Measurements from ENCODE around the gene SCAPER. TPM values are rescaled to one million over a fixed set of nuclear protein-coding genes. Genes with fewer than 3 reads are reported as not detected.
"Not testable (repeated sequence)": the region's sequence is repeated elsewhere in the genome, so short reads cannot be mapped to it uniquely, and the experiment has no call there.

Gene SCAPER
- total RNA-seq, 1 donor from 2014 or later = 58.0 TPM

DNA sequence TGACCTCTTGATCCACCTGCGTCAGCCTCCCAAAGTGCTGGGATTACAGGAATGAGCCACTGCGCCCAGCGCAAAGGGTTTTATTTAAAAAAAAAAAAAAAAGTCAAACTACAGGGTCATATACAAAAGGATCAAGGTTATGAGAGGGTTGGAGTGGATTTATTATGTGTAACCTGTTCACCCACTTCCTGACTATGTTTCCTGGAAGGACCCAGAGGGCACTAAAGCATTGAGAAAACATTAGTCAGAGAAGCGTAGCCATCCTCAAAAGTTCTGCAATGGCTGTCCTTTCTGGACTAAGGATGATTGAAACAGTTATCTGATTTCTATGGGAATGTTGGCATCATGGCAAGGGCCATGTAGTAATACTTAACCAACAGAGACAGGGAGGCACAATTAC, 7.3 kb upstream of the SCAPER start:
- no peak for DNase-seq
- no peaks in the 10 kb centered on the region for H3K27me3 Mint-ChIP-seq (ENCODE audit: unreplicated experiment)
- TF ChIP-seq, protein P1, sequence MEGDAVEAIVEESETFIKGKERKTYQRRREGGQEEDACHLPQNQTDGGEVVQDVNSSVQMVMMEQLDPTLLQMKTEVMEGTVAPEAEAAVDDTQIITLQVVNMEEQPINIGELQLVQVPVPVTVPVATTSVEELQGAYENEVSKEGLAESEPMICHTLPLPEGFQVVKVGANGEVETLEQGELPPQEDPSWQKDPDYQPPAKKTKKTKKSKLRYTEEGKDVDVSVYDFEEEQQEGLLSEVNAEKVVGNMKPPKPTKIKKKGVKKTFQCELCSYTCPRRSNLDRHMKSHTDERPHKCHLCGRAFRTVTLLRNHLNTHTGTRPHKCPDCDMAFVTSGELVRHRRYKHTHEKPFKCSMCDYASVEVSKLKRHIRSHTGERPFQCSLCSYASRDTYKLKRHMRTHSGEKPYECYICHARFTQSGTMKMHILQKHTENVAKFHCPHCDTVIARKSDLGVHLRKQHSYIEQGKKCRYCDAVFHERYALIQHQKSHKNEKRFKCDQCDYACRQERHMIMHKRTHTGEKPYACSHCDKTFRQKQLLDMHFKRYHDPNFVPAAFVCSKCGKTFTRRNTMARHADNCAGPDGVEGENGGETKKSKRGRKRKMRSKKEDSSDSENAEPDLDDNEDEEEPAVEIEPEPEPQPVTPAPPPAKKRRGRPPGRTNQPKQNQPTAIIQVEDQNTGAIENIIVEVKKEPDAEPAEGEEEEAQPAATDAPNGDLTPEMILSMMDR (IDR thresholded peaks at IDR 0.05; ENCODE audit: partially characterized antibody, unreplicated experiment) = no peak
- H3K27ac Mint-ChIP-seq (ENCODE audit: unreplicated experiment) = no peak overlapping the region
- no peaks in the 10 kb centered on the region for H3K4me1 Mint-ChIP-seq (ENCODE audit: low read depth, unreplicated experiment)
- no peaks in the 10 kb centered on the region for H3K9me3 Mint-ChIP-seq (ENCODE audit: unreplicated experiment)
- no peaks in the 10 kb centered on the region for H3K36me3 Mint-ChIP-seq (ENCODE audit: unreplicated experiment)
- no peak overlapping the region for H3K4me3 Mint-ChIP-seq (ENCODE audit: unreplicated experiment)

GRCh38 chr15:76905855-76906254, 715 bp upstream of the SCAPER start:
- TF ChIP-seq, protein P1 (IDR thresholded peaks at IDR 0.05; ENCODE audit: partially characterized antibody, unreplicated experiment) = no peak
- Mint-ChIP-seq H3K9me3 (ENCODE audit: unreplicated experiment) (peaks cover 6% of the 10 kb centered on the region), H3K36me3 (ENCODE audit: unreplicated experiment) (no peaks in the 10 kb centered on the region), H3K27ac (ENCODE audit: unreplicated experiment) (peak overlapping the region; percentile 96), H3K4me3 (ENCODE audit: unreplicated experiment) (peak overlapping the region; percentile 21), H3K27me3 (ENCODE audit: unreplicated experiment) (peaks cover 5% of the 10 kb centered on the region), H3K4me1 (ENCODE audit: low read depth, unreplicated experiment) (peaks cover 21% of the 10 kb centered on the region)
- DNase-seq = no peak

DNA sequence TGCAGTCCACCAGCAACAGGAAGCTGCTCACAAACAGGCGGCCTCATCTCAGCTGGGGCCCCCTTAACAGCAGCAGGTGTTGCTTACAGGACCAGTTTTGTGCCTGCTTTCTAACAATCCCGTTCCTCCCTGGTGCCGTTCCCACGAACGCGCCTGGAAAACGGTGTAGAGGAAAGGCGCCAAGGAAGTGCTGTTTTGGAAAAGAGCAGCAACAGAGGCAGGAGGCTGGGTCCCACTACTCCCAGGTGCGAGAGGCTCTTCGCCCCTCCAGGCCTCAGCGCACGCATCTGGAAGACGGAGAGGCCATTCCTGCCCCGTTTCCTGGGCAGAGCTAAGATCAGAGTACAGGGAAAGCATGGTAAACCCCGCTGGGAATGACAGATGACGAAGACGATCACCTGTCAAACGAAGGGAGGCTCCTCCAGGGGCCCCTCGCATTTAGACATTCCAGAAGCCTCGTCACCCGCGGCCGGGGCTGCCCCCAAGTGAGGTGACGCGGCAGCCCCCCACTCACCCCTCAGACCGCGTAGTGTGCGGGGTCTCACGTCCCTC, 603 bp downstream of the SCAPER start:
- Mint-ChIP-seq H3K9me3 (ENCODE audit: unreplicated experiment) (peaks cover 6% of the 10 kb centered on the region), H3K27me3 (ENCODE audit: unreplicated experiment) (peaks cover 5% of the 10 kb centered on the region), H3K27ac (ENCODE audit: unreplicated experiment) (peak overlapping the region; percentile 91), H3K36me3 (ENCODE audit: unreplicated experiment) (peaks cover 2% of the 10 kb centered on the region), H3K4me3 (ENCODE audit: unreplicated experiment) (peak overlapping the region; percentile 91), H3K4me1 (ENCODE audit: low read depth, unreplicated experiment) (peaks cover 26% of the 10 kb centered on the region)
- DNase-seq = peak; percentile 42
- TF ChIP-seq, protein P1 (IDR thresholded peaks at IDR 0.05; ENCODE audit: partially characterized antibody, unreplicated experiment) = no peak

GRCh38 chr15:76903251-76903681, 1.9 kb downstream of the SCAPER start:
- TF ChIP-seq, protein P1 (IDR thresholded peaks at IDR 0.05; ENCODE audit: partially characterized antibody, unreplicated experiment) = no peak
- H3K9me3 Mint-ChIP-seq (ENCODE audit: unreplicated experiment) = peaks cover 6% of the 10 kb centered on the region
- peaks cover 14% of the 10 kb centered on the region for H3K36me3 Mint-ChIP-seq (ENCODE audit: unreplicated experiment)
- H3K4me1 Mint-ChIP-seq (ENCODE audit: low read depth, unreplicated experiment) = peaks cover 26% of the 10 kb centered on the region
- no peak for DNase-seq
- H3K27me3 Mint-ChIP-seq (ENCODE audit: unreplicated experiment) = peaks cover 5% of the 10 kb centered on the region
- H3K27ac Mint-ChIP-seq (ENCODE audit: unreplicated experiment) = peak overlapping the region; percentile 91
- H3K4me3 Mint-ChIP-seq (ENCODE audit: unreplicated experiment) = peak overlapping the region; percentile 91

DNA sequence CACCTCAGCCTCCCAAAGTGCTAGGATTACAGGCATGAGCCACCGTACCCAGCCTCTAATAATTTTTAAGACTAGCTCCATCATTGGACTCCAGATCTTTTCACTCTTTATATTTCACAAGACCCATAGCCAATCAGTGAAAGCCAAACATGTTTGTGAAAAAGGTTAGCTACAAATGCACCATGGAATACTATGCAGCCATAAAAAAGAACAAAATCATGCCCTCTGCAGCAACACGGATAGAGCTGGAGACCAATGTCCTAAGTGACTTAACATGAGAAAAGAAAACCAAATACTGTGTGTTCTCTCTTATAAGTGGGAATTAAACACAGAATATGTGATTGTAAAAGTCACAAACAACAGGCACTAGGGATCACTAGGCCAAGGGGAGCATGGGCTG, 3.2 kb downstream of the SCAPER start:
- DNase-seq = no peak
- Mint-ChIP-seq H3K4me1 (ENCODE audit: low read depth, unreplicated experiment) (peaks cover 26% of the 10 kb centered on the region), H3K4me3 (ENCODE audit: unreplicated experiment) (no peak overlapping the region), H3K36me3 (ENCODE audit: unreplicated experiment) (peaks cover 21% of the 10 kb centered on the region), H3K27ac (ENCODE audit: unreplicated experiment) (no peak overlapping the region), H3K27me3 (ENCODE audit: unreplicated experiment) (peaks cover 5% of the 10 kb centered on the region), H3K9me3 (ENCODE audit: unreplicated experiment) (peaks cover 6% of the 10 kb centered on the region)
- TF ChIP-seq, protein P1 (IDR thresholded peaks at IDR 0.05; ENCODE audit: partially characterized antibody, unreplicated experiment) = no peak

DNA sequence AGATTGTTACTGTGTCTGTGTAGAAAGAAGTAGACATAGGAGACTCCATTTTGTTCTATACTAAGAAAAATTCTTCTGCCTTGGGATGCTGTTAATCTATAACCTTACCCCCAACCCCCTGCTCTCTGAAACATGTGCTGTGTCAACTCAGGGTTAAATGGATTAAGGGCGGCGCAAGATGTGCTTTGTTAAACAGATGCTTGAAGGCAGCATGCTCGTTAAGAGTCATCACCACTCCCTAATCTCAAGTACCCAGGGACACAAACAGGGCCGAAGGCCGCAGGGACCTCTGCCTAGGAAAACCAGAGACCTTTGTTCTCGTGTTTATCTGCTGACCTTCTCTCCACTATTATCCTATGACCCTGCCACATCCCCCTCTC, 5.2 kb downstream of the SCAPER start:
- Mint-ChIP-seq H3K4me3 (ENCODE audit: unreplicated experiment) (peak overlapping the region; percentile 7), H3K4me1 (ENCODE audit: low read depth, unreplicated experiment) (peaks cover 18% of the 10 kb centered on the region), H3K27ac (ENCODE audit: unreplicated experiment) (peak overlapping the region; percentile 95), H3K36me3 (ENCODE audit: unreplicated experiment) (peaks cover 21% of the 10 kb centered on the region)
- not testable (repeated sequence) for DNase-seq; H3K9me3 Mint-ChIP-seq (ENCODE audit: unreplicated experiment); H3K27me3 Mint-ChIP-seq (ENCODE audit: unreplicated experiment)

GRCh38 chr15:76899176-76899930, 5.8 kb downstream of the SCAPER start:
- H3K27me3 Mint-ChIP-seq (ENCODE audit: unreplicated experiment); H3K9me3 Mint-ChIP-seq (ENCODE audit: unreplicated experiment); DNase-seq: not testable (repeated sequence)
- Mint-ChIP-seq H3K36me3 (ENCODE audit: unreplicated experiment) (peaks cover 21% of the 10 kb centered on the region), H3K27ac (ENCODE audit: unreplicated experiment) (peak overlapping the region; percentile 95), H3K4me1 (ENCODE audit: low read depth, unreplicated experiment) (peaks cover 18% of the 10 kb centered on the region), H3K4me3 (ENCODE audit: unreplicated experiment) (peak overlapping the region; percentile 7)
